HepG2 (cell line): ENCODE data around the gene SHROOM2. TPM values are rescaled to one million over a fixed set of nuclear protein-coding genes. Genes with fewer than 3 reads are reported as not detected.

Source experiments
- ATAC-seq: fragments of 200-7000 bp; cut with Tn5 transposase; 3 replicates; pipeline ENCODE4 v1.9.1; 2020; ENCODE audit warnings: mild to moderate bottlenecking, moderate library complexity
- BruUV-seq: library from RNA; stranded (reverse); fragments of 400-500 nt; replicated peaks from 2 replicates; lab custom pipeline; 2021; lab: Mats Ljungman, UMichigan
- CTCF ChIA-PET: fragments of 300-600 bp; formaldehyde crosslinking; extraction: SDS; loops from one replicate; lab custom pipeline; 2021; ENCODE audit warnings: low total read pairs, inconsistent platforms, low intra/inter-chr PET ratio; lab: Yijun Ruan, JAX
- POLR2A ChIA-PET: fragments of 350-600 bp; sonication (Branson Sonifier 250); formaldehyde crosslinking; loops from one replicate; lab custom pipeline; 2020; ENCODE audit warnings: antibody characterized with exemption, inconsistent platforms; lab: Yijun Ruan, JAX
- DNase-seq: peaks from one replicate; pipeline ENCODE4 v3.0.0-alpha.2; 2015; ENCODE audit warnings: low spot score
- FAIRE-seq: peaks from 3 replicates; lab custom pipeline; 2011; peaks lifted over from hg19 to GRCh38; lab: Jason Lieb, UNC
- H2AFZ ChIP-seq: one replicate; pipeline ENCODE4 v1.6.1; 2011; ENCODE audit warnings: low read length, inconsistent platforms
- H3K27ac ChIP-seq: fragments of 300-600 bp; 3 replicates; pipeline ENCODE4 v1.8.0; 2011; ENCODE audit warnings: mixed run types, mild to moderate bottlenecking, mixed read lengths, low read length, inconsistent platforms; ENCODE audit not compliant: insufficient read depth; ENCODE audit errors: extremely low read length
- H3K27me3 ChIP-seq, 2 experiments: fragments of 200-600 bp in 1 of 2; 2 replicates in 1 of 2; 3 replicates in 1 of 2; pipeline versions ENCODE4 v1.6.0 to v1.8.0; 2011; ENCODE audit warnings: low read length in 2 of 2, mild to moderate bottlenecking in 2 of 2, moderate library complexity in 2 of 2, inconsistent platforms in 1 of 2; ENCODE audit not compliant: insufficient read depth in 2 of 2, control insufficient read depth in 1 of 2
- H3K36me3 ChIP-seq, 2 experiments: fragments of 200-600 bp in 1 of 2; replicated peaks in 1 of 2; 2 replicates in 1 of 2; 3 replicates in 1 of 2; pipeline versions ENCODE4 v1.5.1 to v1.8.0; 2011; ENCODE audit warnings: low read length in 2 of 2, inconsistent platforms in 1 of 2; ENCODE audit not compliant: insufficient read depth in 2 of 2, control insufficient read depth in 1 of 2
- H3K4me1 ChIP-seq: 2 replicates; pipeline ENCODE4 v1.5.1; 2012; ENCODE audit warnings: low read length, inconsistent platforms; ENCODE audit not compliant: insufficient read depth
- H3K4me2 ChIP-seq: 2 replicates; pipeline ENCODE4 v1.6.0; 2011; ENCODE audit warnings: low read depth, low read length, inconsistent platforms
- H3K4me3 ChIP-seq, 3 experiments: fragments of 200-600 bp in 1 of 3; sonication (generic), shearing (Covaris generic) in 1 of 3; replicated peaks in 1 of 3; 2 replicates each; pipeline ENCODE4 v1.5.1; 2011 to 2016; ENCODE audit warnings: low read length in 3 of 3, inconsistent platforms in 2 of 3, low read depth in 2 of 3, mild to moderate bottlenecking in 2 of 3, control low read depth in 1 of 3, mixed read lengths in 1 of 3; ENCODE audit not compliant: insufficient read depth in 1 of 3
- H3K79me2 ChIP-seq: one replicate; pipeline ENCODE4 v1.6.1; 2011; ENCODE audit warnings: low read length, inconsistent platforms; ENCODE audit not compliant: insufficient read depth
- H3K9ac ChIP-seq: 2 replicates; pipeline ENCODE4 v1.6.0; 2011; ENCODE audit warnings: mild to moderate bottlenecking, low read depth, low read length, inconsistent platforms; ENCODE audit not compliant: insufficient read depth
- H3K9me3 ChIP-seq: 2 replicates; pipeline ENCODE4 v1.5.1; 2012; ENCODE audit warnings: mild to moderate bottlenecking, low read length
- H4K20me1 ChIP-seq: 2 replicates; pipeline ENCODE4 v1.6.0; 2011; ENCODE audit warnings: inconsistent platforms, mild to moderate bottlenecking, low read length, moderate library complexity; ENCODE audit not compliant: insufficient read depth
- AHR ChIP-seq: IDR thresholded peaks from 2 replicates; pipeline ENCODE4 v1.6.1; 2018; ENCODE audit warnings: missing genetic modification reagents, missing compliant biosample characterization
- GLI4 ChIP-seq: sonication (generic); formaldehyde crosslinking; IDR thresholded peaks from 2 replicates; pipeline ENCODE4 v1.5.1; 2020; ENCODE audit warnings: missing genetic modification reagents, mild to moderate bottlenecking, moderate library complexity, borderline replicate concordance
- HNRNPH1 ChIP-seq: fragments of 200-400 bp; formaldehyde crosslinking; optimal IDR thresholded peaks from 2 replicates; pipeline ENCODE3; 2017; ENCODE audit warnings: mild to moderate bottlenecking, low read depth, low read length
- IRF2 ChIP-seq: IDR thresholded peaks from 2 replicates; pipeline ENCODE4 v1.6.1; 2018; ENCODE audit warnings: missing genetic modification reagents, missing compliant biosample characterization
- KDM5B ChIP-seq: sonication (generic); formaldehyde crosslinking; IDR thresholded peaks from 2 replicates; pipeline ENCODE4 v1.4.0; 2020; ENCODE audit warnings: missing genetic modification reagents, mild to moderate bottlenecking, borderline replicate concordance
- NFATC3 ChIP-seq: sonication (generic); formaldehyde crosslinking; IDR thresholded peaks from 2 replicates; pipeline ENCODE4 v1.5.1; 2020; ENCODE audit warnings: mild to moderate bottlenecking, missing genetic modification reagents
- NR3C1 ChIP-seq: sonication (generic); formaldehyde crosslinking; IDR thresholded peaks from 2 replicates; pipeline ENCODE4 v1.4.0; 2020; ENCODE audit warnings: missing genetic modification reagents
- RFX5 ChIP-seq: IDR thresholded peaks from 2 replicates; pipeline ENCODE4 v1.6.1; 2011; ENCODE audit warnings: low read depth, low read length, improper control_type of control experiment
- SMAD1 ChIP-seq: sonication (generic); formaldehyde crosslinking; IDR thresholded peaks from 2 replicates; pipeline ENCODE4 v1.4.0; 2020; ENCODE audit warnings: missing genetic modification reagents, low read depth, mild to moderate bottlenecking, borderline replicate concordance
- SNAPC2 ChIP-seq: sonication (generic); formaldehyde crosslinking; IDR thresholded peaks from 2 replicates; pipeline ENCODE4 v1.8.1; 2022; ENCODE audit warnings: mild to moderate bottlenecking, missing genetic modification reagents
- ZNF17 ChIP-seq: sonication (generic); formaldehyde crosslinking; IDR thresholded peaks from 2 replicates; pipeline ENCODE4 v1.5.0; 2020; ENCODE audit warnings: mild to moderate bottlenecking, missing genetic modification reagents
- ZNF367 ChIP-seq: sonication (generic); formaldehyde crosslinking; IDR thresholded peaks from 2 replicates; pipeline ENCODE4 v1.4.0; 2020; ENCODE audit warnings: missing genetic modification reagents, borderline replicate concordance
- ZNF382 ChIP-seq: sonication (generic); formaldehyde crosslinking; IDR thresholded peaks from 2 replicates; pipeline ENCODE4 v1.5.0; 2020; ENCODE audit warnings: missing genetic modification reagents, mild to moderate bottlenecking, borderline replicate concordance
- ZNF446 ChIP-seq: sonication (generic); formaldehyde crosslinking; IDR thresholded peaks from 2 replicates; pipeline ENCODE4 v1.5.0; 2020; ENCODE audit warnings: mild to moderate bottlenecking, missing genetic modification reagents
- ZNF605 ChIP-seq: sonication (generic); formaldehyde crosslinking; IDR thresholded peaks from 2 replicates; pipeline ENCODE4 v1.8.0; 2022; ENCODE audit warnings: mild to moderate bottlenecking, missing genetic modification reagents
- ZSCAN20 ChIP-seq: sonication (generic); formaldehyde crosslinking; IDR thresholded peaks from 2 replicates; pipeline ENCODE4 v1.4.0; 2020; ENCODE audit warnings: missing genetic modification reagents, mild to moderate bottlenecking, borderline replicate concordance
- WGBS: methylation state at CpG from one replicate; pipeline ENCODE4 v1.1.6; 2017; ENCODE audit warnings: low lambda C conversion rate; 5-methylcytosine and 5-hydroxymethylcytosine counted together
- in situ Hi-C: cut with HindIII; loops from 2 replicates; pipeline ENCODE4 v1.10.0; 2017; ENCODE audit warnings: low pct_unique_long_range_greater_than_20kb; ENCODE audit not compliant: extremely low pct_ligation_motif_present
- intact Hi-C: fragments of 100-400 bp; cut with micrococcal nuclease; formaldehyde crosslinking; loops from one replicate; pipeline ENCODE4 v1.10.0; 2022; ENCODE audit not compliant: unreplicated experiment
- polyA plus RNA-seq, 8 experiments: library from polyadenylated mRNA; depleted of rRNA in 3 of 8; stranded (reverse) in 7 of 8; unstranded in 1 of 8; fragments of >200 nt; fragmentation: Illumina TruSeq in 4 of 8; extraction: Trizol in 4 of 8; gene quantifications; 2 replicates each; pipeline versions ENCODE4 v1.2.1 to v1.2.3, GENCODE V29; 2011 to 2016; ENCODE audit warnings: low read depth in 4 of 8, missing spikeins in 1 of 8, mixed read lengths in 1 of 8; ENCODE audit not compliant: insufficient read depth in 1 of 8
- total RNA-seq, 5 experiments: library from RNA; depleted of rRNA; stranded (reverse); fragments of >200 nt; fragmentation: Illumina TruSeq; extraction: Trizol; gene quantifications; 2 replicates each; pipeline ENCODE4 v1.2.3, GENCODE V29; 2016; ENCODE audit warnings: low read depth in 1 of 5
- TF ChIP-seq, protein P1 (sequence below): IDR thresholded peaks from 2 replicates; pipeline ENCODE4 v1.6.1; 2016; ENCODE audit warnings: mild to moderate bottlenecking
- TF ChIP-seq, protein P2 (sequence below): sonication (generic); formaldehyde crosslinking; IDR thresholded peaks from 2 replicates; pipeline ENCODE4 v1.5.0; 2020; ENCODE audit warnings: missing genetic modification reagents
- TF ChIP-seq, protein P3 (sequence below): sonication (generic); formaldehyde crosslinking; IDR thresholded peaks from 2 replicates; pipeline ENCODE4 v1.4.0; 2020; ENCODE audit warnings: mild to moderate bottlenecking, missing genetic modification reagents, borderline replicate concordance

The SHROOM2 gene
- total and polyA plus RNA-seq, 2 of the 13 experiments (the other 11 are each of a cell fraction or from before 2014, with no cell fraction given), result 0.92 to 1.4 TPM

DNA sequence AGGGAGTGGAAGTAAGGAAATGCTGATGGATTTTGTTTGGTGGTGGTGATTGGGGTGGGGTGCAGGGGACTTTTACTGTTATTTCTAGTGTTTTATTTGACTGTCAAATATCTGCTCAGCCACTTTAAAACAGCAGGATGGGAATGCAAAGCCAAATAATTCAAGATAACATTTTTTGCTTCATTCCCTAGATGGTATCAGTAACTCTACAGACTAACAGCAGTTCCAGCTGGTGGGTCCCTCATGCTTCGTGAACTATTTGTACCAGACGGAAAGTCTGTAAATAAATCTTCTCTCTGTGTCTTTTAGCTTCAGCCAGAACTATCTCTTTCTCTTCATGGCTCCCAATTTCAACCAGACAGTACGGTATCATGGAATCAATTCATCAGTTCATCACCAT, 48.1 kb upstream of the SHROOM2 start (continued):
- TF ChIP-seq KDM5B (CRISPR knock-in tag) (no peak), AHR (CRISPR knock-in tag) (no peak), SNAPC2 (CRISPR knock-in tag) (no peak), IRF2 (CRISPR knock-in tag) (no peak), ZNF446 (no peak), NFATC3 (CRISPR knock-in tag) (no peak)
- TF ChIP-seq, all 625 proteins: peak for 0

DNA sequence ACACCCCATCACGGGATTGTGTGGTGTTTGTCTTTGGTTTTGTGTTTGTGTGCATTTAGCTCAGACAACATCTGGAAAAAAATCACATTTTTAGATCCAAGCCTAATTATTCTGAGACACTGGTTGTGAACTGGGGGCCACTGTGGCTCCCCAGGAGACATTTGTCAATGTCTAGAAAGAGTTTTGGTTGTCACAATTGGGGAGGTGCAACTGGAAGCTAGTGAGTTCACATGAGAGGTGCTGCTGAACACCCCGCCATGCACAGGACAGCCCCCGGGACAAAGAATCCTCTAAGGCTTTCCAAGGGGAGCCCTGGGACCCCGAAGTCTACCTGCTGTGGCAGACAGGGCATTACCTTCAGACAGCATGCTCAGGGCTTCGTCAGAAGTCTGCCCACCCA, 47.1 kb upstream of the SHROOM2 start:
- intact Hi-C loops (no loop called here), in situ Hi-C loops (no loop called here)
- DNase-seq (no peak), ATAC-seq (no peak), FAIRE-seq (no peak)
- Histone ChIP-seq H3K79me2 (no peaks in the 10 kb centered on the region), H2AFZ (no peak overlapping the region), H3K36me3 (no peaks in the 10 kb centered on the region), H3K4me2 (no peak overlapping the region), H3K9me3 (no peaks in the 10 kb centered on the region), H3K9ac (no peak overlapping the region), H3K27ac (no peak overlapping the region), H3K4me1 (no peaks in the 10 kb centered on the region), H3K4me3 (no peak overlapping the region), H4K20me1 (no peaks in the 10 kb centered on the region), H3K27me3 (no peaks in the 10 kb centered on the region)
- CTCF ChIA-PET, result no interaction called here
- POLR2A ChIA-PET, result no interaction called here
- no TSS peak for BruUV-seq
- WGBS, result 75% methylated on average over 1 of the region's 5 CpGs
- no peak for TF ChIP-seq ZNF382 (CRISPR knock-in tag)
- no peak for TF ChIP-seq NR3C1
- TF ChIP-seq ZSCAN20 (CRISPR knock-in tag), result no peak
- TF ChIP-seq, protein P1, sequence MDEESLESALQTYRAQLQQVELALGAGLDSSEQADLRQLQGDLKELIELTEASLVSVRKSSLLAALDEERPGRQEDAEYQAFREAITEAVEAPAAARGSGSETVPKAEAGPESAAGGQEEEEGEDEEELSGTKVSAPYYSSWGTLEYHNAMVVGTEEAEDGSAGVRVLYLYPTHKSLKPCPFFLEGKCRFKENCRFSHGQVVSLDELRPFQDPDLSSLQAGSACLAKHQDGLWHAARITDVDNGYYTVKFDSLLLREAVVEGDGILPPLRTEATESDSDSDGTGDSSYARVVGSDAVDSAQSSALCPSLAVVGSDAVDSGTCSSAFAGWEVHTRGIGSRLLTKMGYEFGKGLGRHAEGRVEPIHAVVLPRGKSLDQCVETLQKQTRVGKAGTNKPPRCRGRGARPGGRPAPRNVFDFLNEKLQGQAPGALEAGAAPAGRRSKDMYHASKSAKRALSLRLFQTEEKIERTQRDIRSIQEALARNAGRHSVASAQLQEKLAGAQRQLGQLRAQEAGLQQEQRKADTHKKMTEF (CRISPR knock-in tag), result no peak
- TF ChIP-seq RFX5, result no peak
- TF ChIP-seq GLI4 (CRISPR knock-in tag), result no peak
- TF ChIP-seq HNRNPH1, result no peak
- TF ChIP-seq, protein P2, sequence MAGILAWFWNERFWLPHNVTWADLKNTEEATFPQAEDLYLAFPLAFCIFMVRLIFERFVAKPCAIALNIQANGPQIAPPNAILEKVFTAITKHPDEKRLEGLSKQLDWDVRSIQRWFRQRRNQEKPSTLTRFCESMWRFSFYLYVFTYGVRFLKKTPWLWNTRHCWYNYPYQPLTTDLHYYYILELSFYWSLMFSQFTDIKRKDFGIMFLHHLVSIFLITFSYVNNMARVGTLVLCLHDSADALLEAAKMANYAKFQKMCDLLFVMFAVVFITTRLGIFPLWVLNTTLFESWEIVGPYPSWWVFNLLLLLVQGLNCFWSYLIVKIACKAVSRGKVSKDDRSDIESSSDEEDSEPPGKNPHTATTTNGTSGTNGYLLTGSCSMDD, result no peak
- TF ChIP-seq ZNF367 (CRISPR knock-in tag), result no peak
- TF ChIP-seq SMAD1 (CRISPR knock-in tag), result no peak
- TF ChIP-seq ZNF17 (CRISPR knock-in tag), result no peak
- TF ChIP-seq ZNF605 (CRISPR knock-in tag), result no peak
- TF ChIP-seq, protein P3, sequence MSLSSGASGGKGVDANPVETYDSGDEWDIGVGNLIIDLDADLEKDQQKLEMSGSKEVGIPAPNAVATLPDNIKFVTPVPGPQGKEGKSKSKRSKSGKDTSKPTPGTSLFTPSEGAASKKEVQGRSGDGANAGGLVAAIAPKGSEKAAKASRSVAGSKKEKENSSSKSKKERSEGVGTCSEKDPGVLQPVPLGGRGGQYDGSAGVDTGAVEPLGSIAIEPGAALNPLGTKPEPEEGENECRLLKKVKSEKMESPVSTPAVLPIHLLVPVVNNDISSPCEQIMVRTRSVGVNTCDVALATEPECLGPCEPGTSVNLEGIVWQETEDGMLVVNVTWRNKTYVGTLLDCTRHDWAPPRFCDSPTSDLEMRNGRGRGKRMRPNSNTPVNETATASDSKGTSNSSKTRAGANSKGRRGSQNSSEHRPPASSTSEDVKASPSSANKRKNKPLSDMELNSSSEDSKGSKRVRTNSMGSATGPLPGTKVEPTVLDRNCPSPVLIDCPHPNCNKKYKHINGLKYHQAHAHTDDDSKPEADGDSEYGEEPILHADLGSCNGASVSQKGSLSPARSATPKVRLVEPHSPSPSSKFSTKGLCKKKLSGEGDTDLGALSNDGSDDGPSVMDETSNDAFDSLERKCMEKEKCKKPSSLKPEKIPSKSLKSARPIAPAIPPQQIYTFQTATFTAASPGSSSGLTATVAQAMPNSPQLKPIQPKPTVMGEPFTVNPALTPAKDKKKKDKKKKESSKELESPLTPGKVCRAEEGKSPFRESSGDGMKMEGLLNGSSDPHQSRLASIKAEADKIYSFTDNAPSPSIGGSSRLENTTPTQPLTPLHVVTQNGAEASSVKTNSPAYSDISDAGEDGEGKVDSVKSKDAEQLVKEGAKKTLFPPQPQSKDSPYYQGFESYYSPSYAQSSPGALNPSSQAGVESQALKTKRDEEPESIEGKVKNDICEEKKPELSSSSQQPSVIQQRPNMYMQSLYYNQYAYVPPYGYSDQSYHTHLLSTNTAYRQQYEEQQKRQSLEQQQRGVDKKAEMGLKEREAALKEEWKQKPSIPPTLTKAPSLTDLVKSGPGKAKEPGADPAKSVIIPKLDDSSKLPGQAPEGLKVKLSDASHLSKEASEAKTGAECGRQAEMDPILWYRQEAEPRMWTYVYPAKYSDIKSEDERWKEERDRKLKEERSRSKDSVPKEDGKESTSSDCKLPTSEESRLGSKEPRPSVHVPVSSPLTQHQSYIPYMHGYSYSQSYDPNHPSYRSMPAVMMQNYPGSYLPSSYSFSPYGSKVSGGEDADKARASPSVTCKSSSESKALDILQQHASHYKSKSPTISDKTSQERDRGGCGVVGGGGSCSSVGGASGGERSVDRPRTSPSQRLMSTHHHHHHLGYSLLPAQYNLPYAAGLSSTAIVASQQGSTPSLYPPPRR (CRISPR knock-in tag), result no peak
